NCI-H526 treated with DMSO at 0.1 percent for 48 hours (cell line): ENCODE results near the gene URI1.

Source experiments
- DNase-seq: peaks from one replicate; lab custom pipeline; 2025; lab: John Stamatoyannopoulos, UW

Gene URI1

GRCh38 chr19:29971002-29971401, 29.0 kb downstream of the URI1 start:
- DNase-seq, result no peak

GRCh38 chr19:29971648-29972047, 29.6 kb downstream of the URI1 start:
- DNase-seq, result peak; percentile 31

GRCh38 chr19:29974701-29975100, 32.7 kb downstream of the URI1 start:
- no peak for DNase-seq

- no peak for DNase-seq
These were observed 34.3 kb downstream of the URI1 start for GRCh38 chr19:29976151-29976943.

DNA sequence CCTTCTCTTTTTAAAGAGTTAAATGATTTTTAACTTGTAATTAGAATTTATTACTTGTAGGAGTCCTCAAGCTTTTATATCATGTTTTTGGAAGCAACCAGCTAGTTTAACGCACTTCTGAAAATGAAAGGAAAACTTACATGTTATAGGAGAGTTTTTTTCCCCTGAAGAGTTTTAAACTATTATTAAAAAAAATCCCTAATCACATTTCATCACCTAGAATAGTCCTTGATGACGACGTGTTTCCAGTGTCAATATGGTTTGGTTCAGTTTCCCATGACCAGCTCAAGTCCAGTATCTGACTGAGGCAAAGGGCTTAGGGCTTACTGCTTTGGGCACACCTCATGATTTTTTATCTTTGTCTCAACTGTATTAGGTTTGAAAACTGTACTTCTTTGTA, 36.0 kb downstream of the URI1 start:
- no peak for DNase-seq

- no peak for DNase-seq
These were observed 41.5 kb downstream of the URI1 start for GRCh38 chr19:29983568-29983967.

DNA sequence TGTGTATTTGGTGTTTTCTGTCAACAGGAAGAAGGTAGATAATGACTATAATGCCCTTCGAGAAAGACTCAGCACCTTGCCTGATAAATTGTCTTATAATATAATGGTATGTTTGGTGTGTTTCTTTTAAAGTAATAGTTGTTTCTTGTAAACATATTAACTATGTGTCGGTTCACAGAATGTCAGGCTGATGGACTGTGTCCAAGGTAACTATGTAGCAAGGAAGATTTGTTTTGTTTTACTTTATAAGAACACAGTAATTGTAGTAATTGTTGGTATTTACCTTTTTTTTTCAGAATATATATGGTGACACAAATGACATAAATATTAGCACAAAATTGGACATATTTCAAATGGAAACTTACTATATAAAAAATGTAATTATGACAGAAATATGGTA, 43.2 kb downstream of the URI1 start:
- DNase-seq, result no peak

GRCh38 chr19:29988351-29988750, 46.3 kb downstream of the URI1 start:
- DNase-seq, result no peak

- DNase-seq, result no peak
These were observed 50.3 kb downstream of the URI1 start for GRCh38 chr19:29992233-29992867.

GRCh38 chr19:29999490-29999889, 57.5 kb downstream of the URI1 start:
- DNase-seq, result no peak

GRCh38 chr19:30000862-30001261, 58.8 kb downstream of the URI1 start:
- no peak for DNase-seq

DNA sequence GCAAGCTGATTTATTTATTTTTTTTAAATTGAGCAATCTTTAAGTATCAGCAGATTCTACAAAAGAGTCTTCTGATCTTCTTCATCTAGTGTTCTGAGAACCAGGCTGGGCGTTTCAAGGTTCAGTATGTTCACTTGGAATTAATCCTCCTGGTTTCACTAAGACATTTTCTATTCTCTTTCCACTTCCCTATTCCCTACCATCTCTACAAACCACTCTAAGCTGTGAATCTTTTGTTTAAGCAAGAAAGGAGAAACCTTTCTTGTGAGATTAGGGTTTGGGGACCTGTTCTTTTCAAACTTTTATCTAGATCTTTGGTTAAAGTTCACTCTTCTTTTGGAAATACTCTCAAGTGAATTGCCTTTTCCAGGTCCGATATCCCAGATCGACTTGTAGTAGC, 59.3 kb downstream of the URI1 start:
- no peak for DNase-seq

DNA sequence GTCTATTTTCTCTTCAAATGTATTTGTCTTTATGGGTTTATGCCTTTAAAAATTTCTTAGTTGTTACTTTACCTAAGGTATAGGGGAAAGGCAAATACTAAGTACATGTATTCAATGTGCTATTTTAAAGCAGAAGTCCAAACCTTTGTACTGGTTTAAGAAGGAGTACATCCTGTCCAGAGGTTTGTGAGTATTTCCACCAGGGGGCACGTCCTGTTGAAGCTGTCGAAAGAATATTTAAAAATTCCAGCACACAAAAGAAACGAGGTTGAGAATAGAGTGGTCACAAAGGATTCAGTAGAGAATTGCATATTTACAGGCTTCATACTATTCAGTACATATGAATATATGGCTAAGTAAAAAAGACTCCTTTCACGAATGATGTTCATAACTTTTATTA, 59.8 kb downstream of the URI1 start:
- DNase-seq, result no peak

DNA sequence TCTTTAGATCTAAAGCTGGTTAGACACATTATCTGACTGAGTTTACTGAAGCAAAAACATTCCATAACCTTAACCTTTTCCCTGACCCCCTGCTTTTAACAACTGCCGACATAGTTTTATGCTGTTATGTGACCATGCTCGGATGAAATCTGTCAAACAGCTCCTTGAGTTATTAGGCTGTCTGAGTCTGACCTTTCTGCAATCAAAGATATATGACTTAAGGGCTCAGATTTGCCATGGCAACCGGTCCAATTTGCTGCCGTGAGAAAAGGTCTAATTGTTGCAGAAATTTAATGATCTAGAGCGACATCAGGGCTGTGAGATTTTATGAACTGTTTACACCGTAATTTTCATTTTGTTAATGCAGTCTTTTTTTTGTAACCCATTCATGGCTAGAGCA, 61.8 kb downstream of the URI1 start:
- no peak for DNase-seq

- no peak for DNase-seq
These were observed 62.4 kb downstream of the URI1 start for GRCh38 chr19:30004403-30004802.

DNA sequence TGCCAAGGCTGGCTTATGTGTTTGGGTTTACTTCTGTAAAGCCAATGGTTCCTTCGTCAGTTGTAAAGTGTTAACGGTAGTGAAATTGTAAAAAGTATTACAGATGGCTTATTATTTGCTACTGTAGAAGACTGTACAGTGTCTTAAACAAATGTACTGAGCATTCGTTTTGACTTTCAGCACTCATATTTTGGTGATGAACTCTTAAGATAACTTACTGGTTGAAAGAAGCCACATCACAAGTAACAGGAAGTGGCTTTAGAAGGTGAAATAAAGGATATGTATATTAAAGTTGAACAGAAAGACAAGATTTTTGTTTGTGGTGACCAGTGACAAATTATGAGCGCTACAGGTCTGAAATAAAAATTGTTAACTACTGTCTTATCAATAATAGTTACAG, 64.2 kb downstream of the URI1 start:
- DNase-seq, result no peak

- DNase-seq, result no peak
These were observed 66.1 kb downstream of the URI1 start for GRCh38 chr19:30008169-30008568.

DNA sequence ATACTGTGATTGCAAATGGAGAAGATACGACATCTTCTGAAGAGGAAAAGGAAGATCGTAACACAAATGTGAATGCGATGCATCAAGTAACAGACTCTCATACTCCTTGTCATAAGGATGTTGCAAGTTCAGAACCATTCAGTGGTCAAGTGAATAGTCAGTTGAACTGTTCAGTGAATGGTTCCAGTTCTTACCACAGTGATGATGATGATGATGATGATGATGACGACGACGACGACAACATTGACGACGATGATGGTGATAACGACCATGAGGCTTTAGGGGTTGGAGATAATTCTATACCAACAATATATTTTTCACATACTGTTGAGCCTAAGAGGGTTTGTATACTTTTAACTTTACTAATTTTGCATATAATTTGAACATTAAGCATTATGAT, 67.0 kb downstream of the URI1 start:
- no peak for DNase-seq

DNA sequence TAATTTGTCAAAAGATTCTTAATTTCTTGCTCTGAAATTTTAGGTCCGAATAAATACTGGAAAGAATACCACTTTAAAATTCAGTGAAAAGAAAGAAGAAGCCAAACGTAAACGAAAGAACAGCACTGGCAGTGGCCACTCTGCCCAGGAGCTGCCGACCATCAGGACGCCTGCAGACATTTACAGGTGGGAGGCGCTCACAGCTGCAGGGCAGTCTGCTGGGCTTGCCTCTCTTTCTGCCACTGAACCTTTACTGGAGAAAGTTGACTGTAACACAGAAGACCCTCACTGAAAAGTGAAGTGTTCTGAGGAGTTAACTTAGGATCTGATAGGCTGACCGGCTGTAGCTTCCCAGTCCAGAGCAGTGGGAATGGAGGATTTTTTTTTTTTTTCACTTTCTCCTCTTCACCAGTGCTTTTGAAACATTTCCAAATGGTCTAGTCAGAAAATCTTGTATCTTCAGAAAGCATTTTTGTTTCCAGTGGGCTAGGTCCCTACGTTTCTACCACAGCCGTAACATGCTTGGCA, 69.1 kb downstream of the URI1 start:
- no peak for DNase-seq

GRCh38 chr19:30014770-30015169, 72.7 kb downstream of the URI1 start:
- no peak for DNase-seq

DNA sequence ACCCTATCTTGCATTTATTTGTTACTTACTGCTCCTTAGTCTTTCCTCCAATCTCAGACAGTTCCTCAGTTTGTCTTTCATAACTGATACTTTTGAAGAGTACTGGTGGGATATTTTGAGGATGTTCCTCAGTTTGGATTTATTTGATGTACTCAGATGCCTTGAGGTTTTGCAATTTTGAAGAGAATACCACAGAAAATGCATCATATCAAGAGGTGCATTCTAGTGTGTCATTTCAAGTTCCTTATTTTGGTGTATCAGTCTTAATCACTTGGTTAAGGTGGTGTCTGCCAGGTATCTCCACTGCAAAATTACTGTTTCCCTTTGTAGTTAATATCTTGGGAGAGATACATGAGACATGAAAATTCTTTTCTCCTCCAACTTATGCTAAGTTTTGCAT, 75.1 kb downstream of the URI1 start:
- no peak for DNase-seq

DNA sequence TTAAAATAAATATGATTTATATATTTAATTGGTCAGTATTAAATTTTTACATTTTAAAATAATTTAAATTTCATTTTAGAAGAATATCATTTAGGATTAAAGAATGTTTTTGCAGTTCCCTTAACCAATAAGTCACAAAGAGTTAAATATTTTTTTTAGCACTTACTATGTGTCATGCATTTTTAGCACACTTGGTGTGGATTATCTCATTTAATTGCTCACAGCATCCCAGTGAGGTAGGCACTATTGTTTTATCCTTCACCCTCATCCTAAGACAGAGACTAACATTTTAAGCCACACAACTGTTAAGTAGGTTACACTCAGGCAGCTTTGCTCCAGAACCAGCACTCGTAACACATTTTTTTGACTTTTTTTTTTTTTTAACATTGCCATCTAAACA, 78.2 kb downstream of the URI1 start:
- no peak for DNase-seq

- no peak for DNase-seq
These were observed 80.6 kb downstream of the URI1 start for GRCh38 chr19:30022659-30023058.

- DNase-seq, result no peak
These were observed 81.3 kb downstream of the URI1 start for GRCh38 chr19:30023330-30023729.
